Midbrain (tissue), 1 donor: Measurements from ENCODE around the gene GRID1.
"Not testable (repeated sequence)": the region's sequence is repeated elsewhere in the genome, so short reads cannot be mapped to it uniquely, and the experiment has no call there.

ENCODE experiments used
- DNase-seq: peaks from one replicate; lab custom pipeline; 2025; lab: John Stamatoyannopoulos, UW

The GRID1 gene

GRCh38 chr10:86190291-86190690 is 176.3 kb downstream of the GRID1 start:
- no peak for DNase-seq

- DNase-seq: no peak
Observed at GRCh38 chr10:86189891-86190290, 176.7 kb downstream of the GRID1 start.

- DNase-seq: peak; percentile 46
Observed at GRCh38 chr10:86188796-86189558, 177.6 kb downstream of the GRID1 start.

- peak; percentile 74 for DNase-seq
Observed at GRCh38 chr10:86188326-86188725, 178.3 kb downstream of the GRID1 start.

GRCh38 chr10:86187499-86188239 is 178.9 kb downstream of the GRID1 start:
- no peak for DNase-seq

GRCh38 chr10:86186633-86187032 is 180.0 kb downstream of the GRID1 start:
- DNase-seq: no peak

GRCh38 chr10:86182595-86182994 is 184.0 kb downstream of the GRID1 start:
- DNase-seq: peak; percentile 66

GRCh38 chr10:86182150-86182549 is 184.4 kb downstream of the GRID1 start:
- DNase-seq: peak; percentile 89

- no peak for DNase-seq
Observed at GRCh38 chr10:86180861-86181260, 185.7 kb downstream of the GRID1 start.

GRCh38 chr10:86179961-86180360 is 186.6 kb downstream of the GRID1 start:
- DNase-seq: no peak

GRCh38 chr10:86179153-86179524 is 187.5 kb downstream of the GRID1 start:
- no peak for DNase-seq

- no peak for DNase-seq
Observed at GRCh38 chr10:86178401-86179152, 188.0 kb downstream of the GRID1 start.

GRCh38 chr10:86177537-86178155 is 188.9 kb downstream of the GRID1 start:
- no peak for DNase-seq

GRCh38 chr10:86176850-86177536 is 189.6 kb downstream of the GRID1 start:
- no peak for DNase-seq

GRCh38 chr10:86175476-86175875 is 191.1 kb downstream of the GRID1 start:
- not testable (repeated sequence) for DNase-seq

GRCh38 chr10:86172301-86172700 is 194.3 kb downstream of the GRID1 start:
- DNase-seq: no peak

- no peak for DNase-seq
Observed at GRCh38 chr10:86170255-86171108, 196.1 kb downstream of the GRID1 start.

- no peak for DNase-seq
Observed at GRCh38 chr10:86169506-86170254, 196.9 kb downstream of the GRID1 start.

GRCh38 chr10:86169066-86169465 is 197.5 kb downstream of the GRID1 start:
- DNase-seq: no peak

GRCh38 chr10:86168256-86168655 is 198.3 kb downstream of the GRID1 start:
- no peak for DNase-seq
